Bronchial epithelial cell (primary cell): ENCODE results near the gene CRTAC1. TPM values are rescaled to one million over a fixed set of nuclear protein-coding genes. Genes with fewer than 3 reads are reported as not detected.

Source experiments
- DNase-seq: peaks from one replicate; pipeline ENCODE4 v3.0.0-alpha.2; 2010; ENCODE audit warnings: low read depth
- FAIRE-seq: peaks from 2 replicates; lab custom pipeline; 2011; peaks lifted over from hg19 to GRCh38; lab: Jason Lieb, UNC
- H3K27me3 ChIP-seq: 2 replicates; pipeline ENCODE4 v1.5.1; 2011; ENCODE audit warnings: low read length; ENCODE audit not compliant: control insufficient read depth, insufficient read depth
- H3K36me3 ChIP-seq: 2 replicates; pipeline ENCODE4 v1.5.1; 2011; ENCODE audit warnings: low read length; ENCODE audit not compliant: control insufficient read depth, insufficient read depth
- H3K4me3 ChIP-seq: 2 replicates; pipeline ENCODE4 v1.5.1; 2011; ENCODE audit warnings: mild to moderate bottlenecking, low read depth, low read length, control low read depth
- CTCF ChIP-seq: IDR thresholded peaks from 2 replicates; pipeline ENCODE4 v1.5.1; 2011; ENCODE audit warnings: mild to moderate bottlenecking, moderate library complexity, low read length, control low read depth, inconsistent platforms; ENCODE audit not compliant: insufficient read depth, severe bottlenecking
- total RNA-seq: library from RNA; depleted of rRNA; stranded (reverse); fragments of >200 nt; gene quantifications from 2 replicates; pipeline ENCODE4 v1.2.1, GENCODE V29; 2014

The CRTAC1 gene
- total RNA-seq, 1 donor from 2014 or later: not detected

- FAIRE-seq (peak; percentile 97), DNase-seq (no peak)
- H3K4me3 ChIP-seq: no peak overlapping the region
- H3K36me3 ChIP-seq: no peaks in the 10 kb centered on the region
- no peak for TF ChIP-seq CTCF
- no peaks in the 10 kb centered on the region for H3K27me3 ChIP-seq
These were observed 147.3 kb downstream of the CRTAC1 start for GRCh38 chr10:97883092-97883485.

- Histone ChIP-seq H3K4me3 (no peak overlapping the region), H3K27me3 (no peaks in the 10 kb centered on the region), H3K36me3 (no peaks in the 10 kb centered on the region)
- DNase-seq: peak; percentile 98
- FAIRE-seq: peak; percentile 93
- no peak for TF ChIP-seq CTCF
These were observed 148.0 kb downstream of the CRTAC1 start for GRCh38 chr10:97882142-97883091.

GRCh38 chr10:97880109-97880508 lies 150.3 kb downstream of the CRTAC1 start:
- Histone ChIP-seq H3K36me3 (no peaks in the 10 kb centered on the region), H3K27me3 (no peaks in the 10 kb centered on the region), H3K4me3 (no peak overlapping the region)
- TF ChIP-seq CTCF: no peak
- no peak for FAIRE-seq
- DNase-seq: no peak

GRCh38 chr10:97879241-97879640 lies 151.2 kb downstream of the CRTAC1 start:
- H3K36me3 ChIP-seq: no peaks in the 10 kb centered on the region
- H3K27me3 ChIP-seq: peaks cover 2% of the 10 kb centered on the region
- no peak overlapping the region for H3K4me3 ChIP-seq
- no peak for TF ChIP-seq CTCF
- peak; percentile 55 for FAIRE-seq
- no peak for DNase-seq

- Histone ChIP-seq H3K4me3 (no peak overlapping the region), H3K27me3 (peaks cover 2% of the 10 kb centered on the region), H3K36me3 (no peaks in the 10 kb centered on the region)
- DNase-seq: no peak
- FAIRE-seq: no peak
- TF ChIP-seq CTCF: no peak
These were observed 154.0 kb downstream of the CRTAC1 start for GRCh38 chr10:97876402-97876801.
